Measurements from ENCODE around the gene UBASH3A.
"Not testable (repeated sequence)": the region's sequence is repeated elsewhere in the genome, so short reads cannot be mapped to it uniquely, and the experiment has no call there.

Gene UBASH3A

GRCh38 chr21:42392731-42393442 is 10.8 kb upstream of the UBASH3A start:
- DNase-seq = no peak

- DNase-seq = no peak
Observed at GRCh38 chr21:42393443-42393950, 10.2 kb upstream of the UBASH3A start.

GRCh38 chr21:42395302-42395701 is 8.4 kb upstream of the UBASH3A start:
- DNase-seq = no peak

- DNase-seq = no peak
Observed at GRCh38 chr21:42395905-42396651, 7.6 kb upstream of the UBASH3A start, which contains the start of gene TMPRSS3. TSS of gene TMPRSS3 (minus strand) at chr21:42396052. CDS start at chr21:42395417, 635 bp downstream.

GRCh38 chr21:42396799-42397745 is 6.6 kb upstream of the UBASH3A start:
- peak; percentile 91 for DNase-seq

GRCh38 chr21:42397746-42398394 is 5.8 kb upstream of the UBASH3A start:
- no peak for DNase-seq

- no peak for DNase-seq
Observed at GRCh38 chr21:42398436-42399028, 5.2 kb upstream of the UBASH3A start.

GRCh38 chr21:42400525-42400924 is 3.2 kb upstream of the UBASH3A start:
- no peak for DNase-seq

GRCh38 chr21:42401154-42401553 is 2.5 kb upstream of the UBASH3A start:
- DNase-seq = no peak

- DNase-seq = no peak
Observed at GRCh38 chr21:42401820-42402251, 1.9 kb upstream of the UBASH3A start.

GRCh38 chr21:42404539-42404938 is 837 bp downstream of the UBASH3A start:
- no peak for DNase-seq

GRCh38 chr21:42405064-42406013 is 1.6 kb downstream of the UBASH3A start:
- DNase-seq = no peak

- DNase-seq = no peak
Observed at GRCh38 chr21:42406201-42406621, 2.5 kb downstream of the UBASH3A start.

GRCh38 chr21:42406866-42407265 is 3.2 kb downstream of the UBASH3A start:
- DNase-seq = no peak

GRCh38 chr21:42407476-42407875 is 3.8 kb downstream of the UBASH3A start:
- DNase-seq = no peak

GRCh38 chr21:42408718-42409117 is 5.0 kb downstream of the UBASH3A start:
- DNase-seq = not testable (repeated sequence)

GRCh38 chr21:42409366-42409765 is 5.7 kb downstream of the UBASH3A start:
- no peak for DNase-seq

- no peak for DNase-seq
Observed at GRCh38 chr21:42411197-42411869, 7.6 kb downstream of the UBASH3A start.

- no peak for DNase-seq
Observed at GRCh38 chr21:42411891-42412635, 8.4 kb downstream of the UBASH3A start.

GRCh38 chr21:42412636-42412933 is 8.9 kb downstream of the UBASH3A start:
- DNase-seq = no peak
